ENCODE results near the gene CCM2L. TPM values are rescaled to one million over a fixed set of nuclear protein-coding genes. Genes with fewer than 3 reads are reported as not detected.

The CCM2L gene
- polyA plus RNA-seq, 3 donors = not detected

- Mint-ChIP-seq H3K4me1 (no peaks in the 10 kb centered on the region), H3K36me3 (no peaks in the 10 kb centered on the region), H3K27ac (no peak overlapping the region), H3K4me3 (no peak overlapping the region), H3K9me3 (peaks cover 0 to 4% (median 0%) of the 10 kb centered on the region in 7 donors), H3K27me3 (ENCODE audit: low read depth in 3 of 3) (peaks cover 37 to 49% (median 42%) of the 10 kb centered on the region in 3 donors)
- H3K4me2 ChIP-seq (replicated peaks; ENCODE audit: extremely low read depth, low read length, poor library complexity, severe bottlenecking) = no peak overlapping the region
- WGBS (ENCODE audit: insufficient coverage) = 93% methylated on average over 2 of the region's 2 CpGs
- H3K4me3 ChIP-seq (replicated peaks in 1 of 3; ENCODE audit: low read depth in 2 of 3, low read length in 3 of 3) = no peak overlapping the region
- TF ChIP-seq CTCF (IDR thresholded peaks at IDR 0.05) = no peak
- H3K9me3 ChIP-seq (replicated peaks in 1 of 2; ENCODE audit: control insufficient read depth in 1 of 2, insufficient read depth in 1 of 2, low read length in 2 of 2) = no peaks in the 10 kb centered on the region
- no peaks in the 10 kb centered on the region for H4K20me1 ChIP-seq (ENCODE audit: insufficient read depth, low read length)
- no peak overlapping the region for H2AFZ ChIP-seq (ENCODE audit: insufficient read depth, low read depth, low read length, poor library complexity, severe bottlenecking)
- H3K9ac ChIP-seq (ENCODE audit: insufficient read depth, low read length, poor library complexity, severe bottlenecking) = no peak overlapping the region
- H3K27me3 ChIP-seq (ENCODE audit: control insufficient read depth in 2 of 2, insufficient read depth in 2 of 2, low read length in 2 of 2) = peaks cover 13 to 37% of the 10 kb centered on the region in 2 donors
- no peak overlapping the region for H3K27ac ChIP-seq (ENCODE audit: low read depth in 1 of 2, low read length in 2 of 2)
- H3K79me2 ChIP-seq (ENCODE audit: insufficient read depth, low read length) = no peaks in the 10 kb centered on the region
- no peak for DNase-seq
- intact Hi-C loops (cut with micrococcal nuclease) = no loop called here
- no peaks in the 10 kb centered on the region for H3K4me1 ChIP-seq (ENCODE audit: control insufficient read depth in 1 of 2, insufficient read depth in 2 of 2, low read length in 2 of 2)
- no peaks in the 10 kb centered on the region for H3K36me3 ChIP-seq (replicated peaks in 1 of 2; ENCODE audit: control insufficient read depth in 1 of 2, insufficient read depth in 2 of 2, low read length in 2 of 2)
Observed at GRCh38 chr20:31992086-31992485, 18.2 kb upstream of the CCM2L start.

- no peaks in the 10 kb centered on the region for H3K36me3 Mint-ChIP-seq
- H3K9me3 Mint-ChIP-seq = peaks cover 0 to 4% (median 0%) of the 10 kb centered on the region in 7 donors
- Histone ChIP-seq H3K9ac (ENCODE audit: insufficient read depth, low read length, poor library complexity, severe bottlenecking) (no peak overlapping the region), H3K27ac (ENCODE audit: low read depth in 1 of 2, low read length in 2 of 2) (no peak overlapping the region), H3K4me1 (ENCODE audit: control insufficient read depth in 1 of 2, insufficient read depth in 2 of 2, low read length in 2 of 2) (no peaks in the 10 kb centered on the region), H3K4me3 (replicated peaks in 1 of 3; ENCODE audit: low read depth in 2 of 3, low read length in 3 of 3) (no peak overlapping the region), H3K4me2 (replicated peaks; ENCODE audit: extremely low read depth, low read length, poor library complexity, severe bottlenecking) (no peak overlapping the region), H3K9me3 (replicated peaks in 1 of 2; ENCODE audit: control insufficient read depth in 1 of 2, insufficient read depth in 1 of 2, low read length in 2 of 2) (no peaks in the 10 kb centered on the region), H3K36me3 (replicated peaks in 1 of 2; ENCODE audit: control insufficient read depth in 1 of 2, insufficient read depth in 2 of 2, low read length in 2 of 2) (no peaks in the 10 kb centered on the region), H4K20me1 (ENCODE audit: insufficient read depth, low read length) (no peaks in the 10 kb centered on the region), H2AFZ (ENCODE audit: insufficient read depth, low read depth, low read length, poor library complexity, severe bottlenecking) (no peak overlapping the region), H3K79me2 (ENCODE audit: insufficient read depth, low read length) (no peaks in the 10 kb centered on the region), H3K27me3 (ENCODE audit: control insufficient read depth in 2 of 2, insufficient read depth in 2 of 2, low read length in 2 of 2) (peaks cover 13 to 37% of the 10 kb centered on the region in 2 donors)
- peaks cover 36 to 52% (median 40%) of the 10 kb centered on the region in 3 donors for H3K27me3 Mint-ChIP-seq (ENCODE audit: low read depth in 3 of 3)
- over 99% methylated on average over 15 of the region's 18 CpGs for WGBS (ENCODE audit: insufficient coverage)
- H3K4me3 Mint-ChIP-seq = peak overlapping the region in 1 of 2 donors; percentile 2
- H3K27ac Mint-ChIP-seq = no peak overlapping the region
- no peak for TF ChIP-seq CTCF (IDR thresholded peaks at IDR 0.05)
- no peaks in the 10 kb centered on the region for H3K4me1 Mint-ChIP-seq
- intact Hi-C loops (cut with micrococcal nuclease) = no loop called here
- no peak for DNase-seq
Observed at GRCh38 chr20:31996996-31997395, 13.2 kb upstream of the CCM2L start.

All from CD14-positive monocyte (primary cell).